Measurements from ENCODE around the gene ANKRD36.
"Not testable (repeated sequence)": the region's sequence is repeated elsewhere in the genome, so short reads cannot be mapped to it uniquely, and the experiment has no call there.

Gene ANKRD36

DNA sequence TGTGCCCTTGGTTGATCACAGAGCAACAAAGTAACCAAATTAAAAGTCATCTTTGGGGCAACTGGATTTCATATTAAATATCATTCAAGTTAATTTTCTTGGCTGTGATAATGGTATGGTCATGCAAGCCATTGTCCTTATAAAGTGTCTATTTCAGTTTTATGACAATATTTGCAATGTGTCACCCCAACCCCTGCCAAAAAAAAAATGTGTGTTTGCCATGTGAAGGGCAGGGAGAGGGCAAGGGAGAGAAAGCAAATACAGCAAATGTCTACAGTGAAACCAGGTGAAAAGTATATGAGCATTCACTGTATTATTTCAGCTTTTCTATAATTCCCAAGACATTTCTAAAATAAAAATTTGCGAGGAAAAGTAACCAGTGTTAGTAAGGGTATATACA, 24.2 kb upstream of the ANKRD36 start:
- H3K27ac ChIP-seq (ENCODE audit: low read depth, low read length); H3K9me3 ChIP-seq (ENCODE audit: control insufficient read depth, insufficient read depth, low read depth, low read length); H3K4me1 ChIP-seq (ENCODE audit: control insufficient read depth, insufficient read depth, low read length); H3K36me3 ChIP-seq (ENCODE audit: control insufficient read depth, insufficient read depth, low read length); H3K27me3 ChIP-seq (ENCODE audit: control insufficient read depth, insufficient read depth, low read length); H3K4me3 ChIP-seq (ENCODE audit: low read depth, low read length); H3K9ac ChIP-seq (ENCODE audit: low read length): not testable (repeated sequence)

DNA sequence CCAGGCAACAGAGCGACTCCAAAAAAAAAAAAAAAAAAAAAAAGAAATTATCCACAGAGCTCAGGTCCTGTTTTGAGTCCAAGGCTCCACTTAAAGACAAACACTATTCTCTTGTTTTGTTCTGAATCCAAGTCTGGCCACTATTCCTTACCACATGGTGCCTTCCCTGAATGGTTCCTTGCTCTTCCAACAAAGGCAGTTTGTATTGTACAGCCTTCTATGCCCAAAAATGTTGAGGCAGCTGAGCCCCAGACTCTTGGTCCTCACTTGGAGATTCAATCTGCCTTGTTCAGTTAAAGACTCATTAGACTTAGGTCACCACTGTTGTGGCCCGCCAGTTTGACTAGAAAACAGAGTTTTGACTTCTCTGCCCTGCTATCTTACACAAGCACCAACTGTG, 20.0 kb upstream of the ANKRD36 start:
- H3K9me3 ChIP-seq (ENCODE audit: control insufficient read depth, insufficient read depth, low read depth, low read length); H3K27me3 ChIP-seq (ENCODE audit: control insufficient read depth, insufficient read depth, low read length); H3K9ac ChIP-seq (ENCODE audit: low read length); H3K36me3 ChIP-seq (ENCODE audit: control insufficient read depth, insufficient read depth, low read length); H3K4me3 ChIP-seq (ENCODE audit: low read depth, low read length); H3K4me1 ChIP-seq (ENCODE audit: control insufficient read depth, insufficient read depth, low read length); H3K27ac ChIP-seq (ENCODE audit: low read depth, low read length): not testable (repeated sequence)

DNA sequence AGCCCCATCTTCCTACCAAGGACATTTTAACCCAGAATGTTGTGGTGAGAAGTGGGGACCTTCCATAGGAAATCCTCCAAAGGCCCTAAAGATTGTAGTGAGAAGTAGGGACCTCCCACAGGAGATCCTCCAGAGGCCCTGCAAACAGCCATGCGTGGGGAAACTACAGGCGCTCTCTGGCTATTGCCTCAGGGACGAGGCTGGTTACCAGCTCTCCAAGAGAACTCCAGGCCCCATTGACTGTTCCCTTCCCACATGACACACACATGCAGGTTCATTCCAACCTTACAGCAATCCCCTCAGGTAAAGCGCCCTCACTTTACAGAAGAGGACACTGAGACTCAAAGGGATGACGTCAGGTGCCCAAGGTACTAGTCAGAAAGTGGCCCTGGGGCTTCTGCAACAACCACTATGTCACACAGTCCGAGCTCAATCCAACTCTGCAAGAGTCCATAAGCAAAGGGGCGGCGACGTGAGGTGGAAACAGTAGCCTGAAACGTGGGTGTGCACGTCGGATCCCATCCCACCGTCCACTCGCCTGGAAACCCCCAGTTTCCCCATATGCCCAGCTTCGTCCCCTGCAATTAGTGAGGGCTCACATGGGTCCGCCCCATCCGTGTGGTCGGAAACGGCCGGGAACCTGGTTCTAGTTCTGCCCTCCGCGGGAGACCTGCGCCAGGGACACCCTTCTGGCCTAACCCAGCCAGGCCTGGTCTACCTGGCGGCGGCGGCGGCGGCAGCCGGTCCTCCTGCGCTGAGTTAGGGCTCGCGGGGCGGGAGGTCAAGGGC, 18.8 kb upstream of the ANKRD36 start:
- not testable (repeated sequence) for H3K9me3 ChIP-seq (ENCODE audit: control insufficient read depth, insufficient read depth, low read depth, low read length); H3K9ac ChIP-seq (ENCODE audit: low read length); H3K27ac ChIP-seq (ENCODE audit: low read depth, low read length); H3K27me3 ChIP-seq (ENCODE audit: control insufficient read depth, insufficient read depth, low read length); H3K36me3 ChIP-seq (ENCODE audit: control insufficient read depth, insufficient read depth, low read length); H3K4me1 ChIP-seq (ENCODE audit: control insufficient read depth, insufficient read depth, low read length)
- peak overlapping the region; percentile 53 for H3K4me3 ChIP-seq (ENCODE audit: low read depth, low read length)

DNA sequence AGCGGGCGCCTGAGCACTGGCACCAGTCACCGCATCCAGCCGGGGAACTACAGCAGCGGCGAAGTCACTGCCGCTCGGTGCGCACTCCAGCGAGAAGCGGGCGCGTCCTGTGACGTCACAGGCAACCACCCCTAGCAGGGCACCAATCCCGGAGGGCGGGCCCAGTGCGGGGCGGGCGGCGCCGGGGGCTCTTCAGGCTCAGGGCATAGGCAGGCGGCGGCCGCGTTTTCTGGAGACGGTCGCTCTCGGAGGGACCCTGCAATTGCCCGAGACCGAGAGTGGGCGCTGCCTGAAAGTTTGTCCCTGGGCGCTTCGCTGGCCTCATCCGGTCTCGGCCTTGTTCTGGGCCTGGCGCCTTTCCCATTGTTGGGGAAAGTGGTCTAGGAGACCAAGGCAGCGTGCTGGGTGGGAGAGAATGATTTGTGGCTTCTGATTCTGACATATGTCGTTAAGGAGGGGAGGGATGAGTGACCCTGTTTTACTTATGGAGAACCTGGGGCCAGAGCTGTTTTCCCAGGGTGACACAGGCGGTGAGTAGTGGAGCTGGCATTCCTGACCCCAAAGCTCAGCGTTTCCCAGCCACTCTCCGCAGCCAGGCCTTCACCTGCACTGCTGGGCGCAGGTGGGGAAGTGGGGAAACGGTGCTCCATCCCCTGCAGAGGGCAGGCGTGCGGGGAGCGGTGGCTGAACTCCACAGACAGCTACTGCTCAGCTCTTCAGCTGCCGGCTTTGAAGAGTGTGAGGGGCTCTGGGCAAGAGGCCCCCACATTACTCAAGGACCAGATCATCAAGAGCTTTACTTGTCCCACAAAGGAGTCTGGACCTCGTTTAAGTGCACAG, 18.0 kb upstream of the ANKRD36 start, which contains the start of gene FAHD2B:
Gene FAHD2B, minus strand, starts transcription at position 111 of the 840 bp plus-strand sequence. CDS start 3,176 bp downstream, outside the sequence.
- not testable (repeated sequence) for H3K9me3 ChIP-seq (ENCODE audit: control insufficient read depth, insufficient read depth, low read depth, low read length); H3K27ac ChIP-seq (ENCODE audit: low read depth, low read length); H3K4me1 ChIP-seq (ENCODE audit: control insufficient read depth, insufficient read depth, low read length); H3K36me3 ChIP-seq (ENCODE audit: control insufficient read depth, insufficient read depth, low read length); H3K27me3 ChIP-seq (ENCODE audit: control insufficient read depth, insufficient read depth, low read length); H3K9ac ChIP-seq (ENCODE audit: low read length)
- H3K4me3 ChIP-seq (ENCODE audit: low read depth, low read length): peak within 1 kb of the TSS; percentile 53

- Histone ChIP-seq H3K4me3 (ENCODE audit: low read depth, low read length) (peak overlapping the region; percentile 47), H3K27me3 (ENCODE audit: control insufficient read depth, insufficient read depth, low read length) (peaks cover 3% of the 10 kb centered on the region; the same call in 1 of the 2 replicates), H3K4me1 (ENCODE audit: control insufficient read depth, insufficient read depth, low read length) (no peaks in the 10 kb centered on the region; the same call in 1 of the 2 replicates), H3K27ac (ENCODE audit: low read depth, low read length) (no peak overlapping the region), H3K9me3 (ENCODE audit: control insufficient read depth, insufficient read depth, low read depth, low read length) (no peaks in the 10 kb centered on the region; the same call in 1 of the 2 replicates), H3K9ac (ENCODE audit: low read length) (no peak overlapping the region), H3K36me3 (ENCODE audit: control insufficient read depth, insufficient read depth, low read length) (no peaks in the 10 kb centered on the region)
Observed at GRCh38 chr2:97095661-97096060, 17.3 kb upstream of the ANKRD36 start.

DNA sequence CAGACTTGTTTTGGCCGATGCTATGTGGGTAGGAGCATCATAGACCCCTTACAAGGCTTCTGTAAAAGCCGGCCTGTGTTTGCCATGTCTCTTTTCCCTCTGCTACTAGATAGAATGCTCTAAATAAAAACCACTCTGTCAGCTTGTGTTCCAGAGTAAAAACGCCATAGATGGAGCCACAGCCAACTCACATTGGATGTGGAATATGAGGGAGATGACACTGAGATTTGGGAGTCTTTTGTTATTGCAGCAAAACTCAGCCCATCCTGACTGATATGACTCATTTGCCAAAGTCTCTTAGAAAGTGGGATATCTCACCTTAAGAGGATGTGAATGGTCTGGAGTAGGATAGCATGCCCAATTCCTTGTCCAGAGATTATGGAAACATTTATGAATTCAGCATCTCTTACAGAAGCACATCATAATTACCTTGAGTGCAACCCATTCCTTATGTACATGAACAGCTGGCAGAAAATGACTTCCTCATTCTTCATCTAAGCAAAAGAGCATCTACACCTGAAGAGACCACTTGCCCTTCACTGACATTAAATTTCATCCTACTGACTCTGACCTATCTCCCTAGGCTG, 14.1 kb upstream of the ANKRD36 start:
- not testable (repeated sequence) for H3K27me3 ChIP-seq (ENCODE audit: control insufficient read depth, insufficient read depth, low read length); H3K4me3 ChIP-seq (ENCODE audit: low read depth, low read length); H3K27ac ChIP-seq (ENCODE audit: low read depth, low read length); H3K36me3 ChIP-seq (ENCODE audit: control insufficient read depth, insufficient read depth, low read length); H3K4me1 ChIP-seq (ENCODE audit: control insufficient read depth, insufficient read depth, low read length); H3K9ac ChIP-seq (ENCODE audit: low read length); H3K9me3 ChIP-seq (ENCODE audit: control insufficient read depth, insufficient read depth, low read depth, low read length)

GRCh38 chr2:97106878-97107277, 6.1 kb upstream of the ANKRD36 start:
- H3K27ac ChIP-seq (ENCODE audit: low read depth, low read length); H3K36me3 ChIP-seq (ENCODE audit: control insufficient read depth, insufficient read depth, low read length); H3K4me1 ChIP-seq (ENCODE audit: control insufficient read depth, insufficient read depth, low read length); H3K27me3 ChIP-seq (ENCODE audit: control insufficient read depth, insufficient read depth, low read length); H3K9ac ChIP-seq (ENCODE audit: low read length); H3K4me3 ChIP-seq (ENCODE audit: low read depth, low read length); H3K9me3 ChIP-seq (ENCODE audit: control insufficient read depth, insufficient read depth, low read depth, low read length): not testable (repeated sequence)

- H3K4me3 ChIP-seq (ENCODE audit: low read depth, low read length); H3K27ac ChIP-seq (ENCODE audit: low read depth, low read length): not testable (repeated sequence)
Observed at GRCh38 chr2:97111246-97111645, 1.7 kb upstream of the ANKRD36 start.

DNA sequence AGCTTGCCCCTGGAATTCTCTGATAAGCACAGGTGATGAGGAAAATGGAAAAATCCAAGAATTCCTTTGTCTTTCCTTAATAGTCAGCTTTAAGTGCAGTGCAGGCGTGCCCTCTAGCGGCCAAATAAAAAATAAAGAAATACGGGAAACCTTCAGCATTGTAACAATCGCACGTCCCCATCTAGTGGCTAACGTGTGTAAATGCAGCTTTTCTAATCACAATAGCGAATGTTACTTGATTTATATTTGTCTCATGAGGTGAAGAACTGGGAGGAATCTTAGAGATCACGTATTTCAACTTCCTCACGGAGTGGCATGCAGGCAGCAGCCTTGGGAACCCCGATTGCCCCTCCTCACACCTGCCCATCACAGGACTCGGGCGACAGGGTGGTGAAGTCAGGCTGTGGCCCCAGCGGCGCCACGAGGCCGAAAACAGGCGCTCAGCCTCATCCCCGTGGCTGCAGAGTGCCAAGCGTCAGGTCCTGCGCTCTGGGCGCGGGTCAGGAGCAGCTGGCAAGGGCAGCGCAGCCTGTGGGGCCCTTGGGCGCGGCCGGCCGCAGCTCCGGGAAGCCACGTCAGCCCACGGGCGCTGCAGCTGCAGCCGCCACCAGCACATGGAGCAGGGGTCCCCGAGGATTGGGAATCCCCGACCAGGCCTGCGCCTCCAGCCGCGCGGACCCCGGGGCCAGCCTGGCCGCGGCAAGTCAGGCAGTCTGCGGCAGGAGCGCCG, 468 bp upstream of the ANKRD36 start:
- peak overlapping the region; percentile 32 for H3K9ac ChIP-seq (ENCODE audit: low read length)
- H3K4me3 ChIP-seq (ENCODE audit: low read depth, low read length): peak overlapping the region; percentile 90
- not testable (repeated sequence) for H3K27ac ChIP-seq (ENCODE audit: low read depth, low read length); H3K36me3 ChIP-seq (ENCODE audit: control insufficient read depth, insufficient read depth, low read length); H3K4me1 ChIP-seq (ENCODE audit: control insufficient read depth, insufficient read depth, low read length); H3K27me3 ChIP-seq (ENCODE audit: control insufficient read depth, insufficient read depth, low read length); H3K9me3 ChIP-seq (ENCODE audit: control insufficient read depth, insufficient read depth, low read depth, low read length)

More at GRCh38 chr2:97111246-97111645, 1.7 kb upstream of the ANKRD36 start:
- not testable (repeated sequence) for H3K27me3 ChIP-seq (ENCODE audit: control insufficient read depth, insufficient read depth, low read length); H3K9ac ChIP-seq (ENCODE audit: low read length); H3K4me1 ChIP-seq (ENCODE audit: control insufficient read depth, insufficient read depth, low read length); H3K9me3 ChIP-seq (ENCODE audit: control insufficient read depth, insufficient read depth, low read depth, low read length); H3K36me3 ChIP-seq (ENCODE audit: control insufficient read depth, insufficient read depth, low read length)

GRCh38 chr2:97113882-97114255, 916 bp downstream of the ANKRD36 start:
- H3K27me3 ChIP-seq (ENCODE audit: control insufficient read depth, insufficient read depth, low read length); H3K4me1 ChIP-seq (ENCODE audit: control insufficient read depth, insufficient read depth, low read length); H3K27ac ChIP-seq (ENCODE audit: low read depth, low read length); H3K9me3 ChIP-seq (ENCODE audit: control insufficient read depth, insufficient read depth, low read depth, low read length); H3K36me3 ChIP-seq (ENCODE audit: control insufficient read depth, insufficient read depth, low read length): not testable (repeated sequence)
- Histone ChIP-seq H3K9ac (ENCODE audit: low read length) (peak overlapping the region; percentile 76), H3K4me3 (ENCODE audit: low read depth, low read length) (peak overlapping the region; percentile 90)

Measured in HUES6 (cell line).